ENCODE data around the gene HHAT. TPM values are rescaled to one million over a fixed set of nuclear protein-coding genes. Genes with fewer than 3 reads are reported as not detected.

The HHAT gene
- total RNA-seq, 2 experiments from 2014 or later, result 0.99 to 1.4 TPM

- H3K27me3 Mint-ChIP-seq, result no peaks in the 10 kb centered on the region
- intact Hi-C loops (cut with micrococcal nuclease), result no loop called here
- ChIA-PET POLR2A (no interaction called here), CTCF (no interaction called here)
- DNase-seq, result no peak
- TF ChIP-seq CTCF (IDR thresholded peaks at IDR 0.05), result no peak
- no peak overlapping the region for H3K27ac Mint-ChIP-seq
- no peak for ATAC-seq
- no peaks in the 10 kb centered on the region for H3K4me1 Mint-ChIP-seq (ENCODE audit: low read depth)
- H3K36me3 Mint-ChIP-seq (ENCODE audit: low read depth), result peaks cover 4% of the 10 kb centered on the region
- H3K9me3 Mint-ChIP-seq, result peaks cover 9% of the 10 kb centered on the region
- no peak overlapping the region for H3K4me3 Mint-ChIP-seq
Measured at GRCh38 chr1:210591214-210591613, 262.5 kb downstream of the HHAT start.

GRCh38 chr1:210594605-210595004, 265.9 kb downstream of the HHAT start:
- H3K27ac Mint-ChIP-seq, result no peak overlapping the region
- ChIA-PET CTCF (interaction anchor here (0.8 kb wide), 1 partner anchor 11 kb away, joined by 3 read pairs; no protein-coding TSS in a partner anchor), POLR2A (no interaction called here)
- DNase-seq (no peak), ATAC-seq (no peak)
- H3K36me3 Mint-ChIP-seq (ENCODE audit: low read depth), result peaks cover 4% of the 10 kb centered on the region
- H3K27me3 Mint-ChIP-seq, result no peaks in the 10 kb centered on the region
- intact Hi-C loops (cut with micrococcal nuclease), result no loop called here
- no peak overlapping the region for H3K4me3 Mint-ChIP-seq
- no peaks in the 10 kb centered on the region for H3K4me1 Mint-ChIP-seq (ENCODE audit: low read depth)
- no peak for TF ChIP-seq CTCF (IDR thresholded peaks at IDR 0.05)
- peaks cover 11% of the 10 kb centered on the region for H3K9me3 Mint-ChIP-seq

GRCh38 chr1:210596641-210597040, 267.9 kb downstream of the HHAT start:
- no peak for DNase-seq
- H3K4me3 Mint-ChIP-seq, result no peak overlapping the region
- H3K4me1 Mint-ChIP-seq (ENCODE audit: low read depth), result no peaks in the 10 kb centered on the region
- TF ChIP-seq CTCF (IDR thresholded peaks at IDR 0.05), result no peak
- H3K27me3 Mint-ChIP-seq, result no peaks in the 10 kb centered on the region
- H3K36me3 Mint-ChIP-seq (ENCODE audit: low read depth), result no peaks in the 10 kb centered on the region
- ATAC-seq, result no peak
- H3K9me3 Mint-ChIP-seq, result peaks cover 2% of the 10 kb centered on the region
- CTCF ChIA-PET, result no interaction called here
- H3K27ac Mint-ChIP-seq, result no peak overlapping the region
- intact Hi-C loops (cut with micrococcal nuclease), result no loop called here
- POLR2A ChIA-PET, result no interaction called here

- Mint-ChIP-seq H3K4me3 (no peak overlapping the region), H3K27ac (no peak overlapping the region), H3K9me3 (peaks cover 2% of the 10 kb centered on the region), H3K4me1 (ENCODE audit: low read depth) (no peaks in the 10 kb centered on the region), H3K27me3 (no peaks in the 10 kb centered on the region), H3K36me3 (ENCODE audit: low read depth) (no peaks in the 10 kb centered on the region)
- ChIA-PET POLR2A (no interaction called here), CTCF (interaction anchor here (1.1 kb wide), 1 partner anchor 13 kb away, joined by 3 read pairs; no protein-coding TSS in a partner anchor)
- DNase-seq, result no peak
- intact Hi-C loops (cut with micrococcal nuclease), result no loop called here
- no peak for TF ChIP-seq CTCF (IDR thresholded peaks at IDR 0.05)
- ATAC-seq, result no peak
Measured at GRCh38 chr1:210597555-210598134, 268.9 kb downstream of the HHAT start.

GRCh38 chr1:210598135-210598652, 269.5 kb downstream of the HHAT start:
- CTCF ChIA-PET, result interaction anchor here (1.1 kb wide), 1 partner anchor 13 kb away, joined by 3 read pairs; no protein-coding TSS in a partner anchor

More at GRCh38 chr1:210598135-210598652, 269.5 kb downstream of the HHAT start:
- H3K27ac Mint-ChIP-seq, result no peak overlapping the region
- no peak for TF ChIP-seq CTCF (IDR thresholded peaks at IDR 0.05)
- no peak overlapping the region for H3K4me3 Mint-ChIP-seq
- intact Hi-C loops (cut with micrococcal nuclease), result no loop called here
- ATAC-seq (no peak), DNase-seq (no peak)
- no peaks in the 10 kb centered on the region for H3K27me3 Mint-ChIP-seq
- POLR2A ChIA-PET, result no interaction called here
- peaks cover 2% of the 10 kb centered on the region for H3K9me3 Mint-ChIP-seq
- no peaks in the 10 kb centered on the region for H3K4me1 Mint-ChIP-seq (ENCODE audit: low read depth)
- H3K36me3 Mint-ChIP-seq (ENCODE audit: low read depth), result no peaks in the 10 kb centered on the region
